Right lobe of liver (tissue), 4 donors: ENCODE measurements around the gene CXCL12.

Experiments used
- CTCF ChIP-seq, 4 donors: fragments of 200-600 bp in 3 of 4; fragments of 450-650 bp in 1 of 4; IDR thresholded peaks; one replicate each; pipeline versions ENCODE4 v1.5.1 to v1.8.0; 2016 to 2022; ENCODE audit warnings: antibody characterized with exemption in 4 of 4, mild to moderate bottlenecking in 2 of 4
- POLR2A ChIP-seq: fragments of 450-650 bp; IDR thresholded peaks from one replicate; pipeline ENCODE4 v1.6.1; 2017; ENCODE audit warnings: antibody characterized with exemption, mild to moderate bottlenecking
- donor health status: DM: no; HTN: no; CAD: no.
- donor health status: DM: no; HTN: no; CAD: no.
- donor health status: DM: no; HTN: yes; CAD: no.

GRCh38 chr10:44362866-44363711 is 21.8 kb downstream of the CXCL12 start:
- no peak for TF ChIP-seq POLR2A
- no peak for TF ChIP-seq CTCF (IDR thresholded peaks at IDR 0.05)
